T1000 (cell line): ENCODE results near the gene TIMM8A.
"Not testable (repeated sequence)": the region's sequence is repeated elsewhere in the genome, so short reads cannot be mapped to it uniquely, and the experiment has no call there.

Source experiments
- DNase-seq: peaks from one replicate; lab custom pipeline; 2025; ENCODE audit warnings: mixed read lengths; lab: John Stamatoyannopoulos, UW

Gene TIMM8A

DNA sequence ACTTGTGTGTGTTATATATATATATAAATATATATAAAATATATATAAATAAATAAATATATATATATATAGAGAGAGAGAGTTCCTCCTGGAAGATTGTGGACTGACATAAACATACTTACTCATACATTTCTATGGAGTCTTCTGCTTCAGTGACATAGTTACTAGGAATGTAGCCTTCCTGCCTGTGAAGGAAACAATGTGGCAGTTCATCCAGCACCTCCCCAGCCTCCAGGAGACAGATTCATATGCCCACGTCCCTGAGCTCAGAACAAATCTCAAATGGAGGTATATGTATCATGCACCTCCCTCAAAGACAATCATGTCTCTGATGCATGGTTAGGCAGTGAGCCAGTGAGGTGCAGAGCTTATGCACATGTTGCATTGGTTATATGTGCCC, 11.4 kb upstream of the TIMM8A start:
- no peak for DNase-seq

DNA sequence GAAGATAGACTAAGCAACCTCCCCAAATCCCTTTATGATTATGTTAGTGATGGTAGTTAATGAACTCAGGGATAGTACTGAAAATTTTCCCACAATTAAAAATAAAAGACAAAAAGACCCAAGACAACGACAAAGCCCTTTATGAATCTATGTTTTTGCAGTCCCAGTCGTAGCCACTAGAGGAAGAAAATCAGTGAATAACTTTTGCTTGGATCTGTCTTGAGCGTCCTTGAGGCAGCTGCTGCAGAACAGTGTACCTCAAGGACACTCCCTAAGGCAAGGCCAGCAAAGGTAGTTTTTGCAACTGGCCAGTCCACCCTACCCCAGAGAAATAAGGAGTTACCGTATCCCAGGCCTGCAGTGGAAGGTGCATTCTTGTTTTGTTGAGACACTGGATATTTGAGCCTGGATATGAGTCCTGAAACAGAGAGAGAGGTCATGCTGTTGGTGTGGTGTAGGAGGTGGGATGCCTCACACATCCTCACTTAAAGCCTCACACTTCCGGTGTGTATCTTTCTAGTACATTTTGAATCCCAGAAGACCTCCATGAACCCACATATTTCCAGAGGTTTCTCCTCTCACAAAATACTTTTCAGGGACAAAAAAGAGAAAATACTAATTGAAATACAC, 8.7 kb upstream of the TIMM8A start:
- no peak for DNase-seq

DNA sequence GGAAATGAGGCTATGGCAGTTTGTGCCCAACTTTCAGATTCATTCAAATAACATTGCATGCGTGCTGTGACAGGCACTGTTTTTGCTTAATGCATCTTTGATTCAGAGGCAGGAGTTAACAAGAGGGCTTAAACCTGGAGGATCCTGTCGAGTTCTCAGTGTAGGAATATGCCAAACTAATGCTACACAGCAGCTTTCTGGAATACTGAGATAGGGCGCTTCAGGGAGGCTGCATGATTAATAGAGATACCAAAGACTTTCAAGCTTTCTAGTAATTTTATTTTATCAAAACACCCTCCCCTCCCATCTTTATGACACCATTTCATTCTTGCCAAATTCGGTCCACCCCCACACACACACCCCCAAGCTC, 636 bp upstream of the TIMM8A start:
- DNase-seq, result no peak

DNA sequence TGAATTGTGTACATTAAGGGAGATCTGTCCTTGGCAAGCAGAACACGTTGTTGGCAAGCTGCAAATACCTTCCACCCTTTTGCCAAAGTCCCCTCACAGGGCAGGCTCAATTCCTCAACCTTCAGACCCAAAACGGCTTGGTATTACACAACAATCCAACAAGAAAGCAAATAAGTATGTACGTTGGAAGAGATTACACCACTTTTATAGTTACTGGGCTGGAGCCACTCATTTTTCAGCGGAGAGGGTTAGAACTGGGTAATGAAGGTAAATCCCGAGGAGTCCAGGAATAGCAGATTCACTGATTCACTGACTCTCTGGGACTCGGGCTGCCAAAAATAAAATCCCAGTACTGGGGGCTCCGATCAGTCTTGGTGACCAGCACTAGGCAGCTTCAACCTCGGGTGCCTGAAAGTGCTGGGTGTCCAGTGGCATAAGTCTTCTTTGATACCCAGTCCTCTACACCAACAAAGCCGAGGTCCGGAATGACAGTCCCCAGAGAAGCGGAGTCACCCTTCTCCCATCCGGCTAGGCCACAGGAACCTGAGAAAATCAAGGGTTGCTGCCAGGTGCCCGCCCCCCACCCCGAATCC, 587 bp downstream of the TIMM8A start:
- no peak for DNase-seq

DNA sequence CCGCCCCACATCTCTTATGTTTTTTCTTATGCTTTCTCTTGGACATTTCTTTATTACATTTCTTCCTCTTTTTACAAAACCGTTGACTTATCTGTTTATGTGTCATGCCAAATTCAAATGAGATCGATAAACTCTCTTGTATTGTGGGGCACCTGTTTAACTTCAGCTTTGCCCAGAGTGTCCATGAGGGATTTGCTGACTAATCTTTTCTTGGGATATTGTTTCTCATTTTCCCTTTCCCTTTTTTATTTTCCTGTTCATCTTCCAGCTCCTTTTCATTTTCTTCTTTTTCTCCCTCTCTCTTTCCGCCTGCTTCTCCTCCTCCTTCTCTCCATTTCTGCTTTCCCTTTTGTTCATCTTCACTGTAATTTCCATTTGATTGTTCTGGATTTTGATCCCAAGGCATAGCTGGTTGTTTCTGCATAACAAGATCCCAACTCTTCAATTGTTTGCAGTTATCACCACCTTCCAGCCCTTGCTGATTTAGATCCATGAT, 10.7 kb downstream of the TIMM8A start:
- no peak for DNase-seq

DNA sequence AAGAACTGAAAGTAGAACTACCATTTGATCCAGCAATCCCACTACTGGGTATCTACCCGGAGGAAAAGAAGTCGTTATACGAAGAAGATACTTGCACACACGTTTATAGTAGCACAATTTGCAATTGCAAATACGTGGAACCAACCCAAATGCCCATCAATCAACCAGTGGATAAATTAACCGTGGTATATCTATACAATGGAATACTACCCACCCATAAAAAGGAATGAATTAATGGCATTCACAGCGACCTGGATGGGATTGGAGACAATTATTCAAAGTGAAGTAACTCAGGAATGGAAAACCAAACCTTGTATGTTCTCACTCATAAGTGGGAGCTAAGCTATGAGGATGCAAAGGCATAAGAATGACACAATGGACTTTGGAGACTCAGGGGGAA, 14.2 kb downstream of the TIMM8A start:
- DNase-seq, result not testable (repeated sequence)

DNA sequence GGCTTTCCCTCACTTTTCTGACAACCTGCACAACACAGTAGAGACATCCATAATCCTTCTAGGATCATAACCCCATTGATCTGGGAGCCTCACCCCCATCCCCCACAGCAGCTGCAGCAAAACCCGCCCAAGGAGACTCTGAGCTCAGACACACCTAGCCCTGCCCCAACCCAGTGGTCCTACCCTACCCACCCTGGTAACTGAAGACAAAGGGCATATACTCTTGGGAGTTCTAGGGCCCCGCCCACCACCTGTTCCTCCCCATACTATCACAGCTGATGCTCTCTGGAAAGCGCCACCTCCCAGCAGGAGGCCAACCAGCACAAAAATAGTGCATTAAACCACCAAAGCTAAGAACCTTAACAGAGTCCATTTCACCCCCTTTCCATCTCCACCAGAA, 21.9 kb downstream of the TIMM8A start:
- DNase-seq, result not testable (repeated sequence)

DNA sequence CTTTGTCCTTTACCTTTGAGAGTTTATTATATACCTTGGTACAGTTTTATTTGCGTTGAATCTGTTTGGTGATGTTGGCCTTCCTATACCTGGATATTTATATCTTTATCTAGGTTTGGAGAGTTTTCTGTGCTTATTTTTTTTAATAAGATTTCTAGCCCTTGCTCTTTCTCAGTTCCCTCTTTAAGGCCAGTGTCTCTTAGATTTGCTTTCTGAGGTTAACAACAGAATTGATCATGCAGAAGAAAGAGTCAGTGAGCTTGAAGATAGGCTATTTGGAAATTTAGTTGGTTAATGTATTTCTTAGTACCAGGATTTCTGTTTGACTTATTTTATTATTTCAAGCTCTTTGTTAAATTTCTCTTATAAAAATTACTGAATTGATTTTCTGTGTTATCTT, 44.8 kb downstream of the TIMM8A start:
- DNase-seq, result no peak
